Mucosa of descending colon (tissue), 3 donors: ENCODE results near the gene CCDC187. TPM values are rescaled to one million over a fixed set of nuclear protein-coding genes. Genes with fewer than 3 reads are reported as not detected.

Source experiments
- ATAC-seq: fragments of 200-7000 bp; cut with Tn5 transposase; one replicate; pipeline ENCODE4 v1.9.1; 2020; ENCODE audit warnings: mild to moderate bottlenecking, moderate library complexity
- DNase-seq, 3 donors: peaks; one replicate each; pipeline ENCODE4 v3.0.0-alpha.2; 2020
- H3K36me3 ChIP-seq: fragments of 200-600 bp; one replicate; pipeline ENCODE4 v1.8.0; 2021; ENCODE audit warnings: low read depth, mild to moderate bottlenecking
- H3K4me1 ChIP-seq: fragments of 200-600 bp; one replicate; pipeline ENCODE4 v1.8.0; 2021; ENCODE audit warnings: low read depth, mild to moderate bottlenecking
- H3K4me3 ChIP-seq: fragments of 200-600 bp; one replicate; pipeline ENCODE4 v1.8.0; 2021; ENCODE audit warnings: mild to moderate bottlenecking
- H3K9me3 ChIP-seq: fragments of 200-600 bp; one replicate; pipeline ENCODE4 v1.8.0; 2021; ENCODE audit warnings: mild to moderate bottlenecking
- CTCF ChIP-seq: fragments of 200-600 bp; IDR thresholded peaks from one replicate; pipeline ENCODE4 v1.8.0; 2022; ENCODE audit warnings: antibody characterized with exemption, mild to moderate bottlenecking
- intact Hi-C, 2 donors: fragments of 100-400 bp; cut with DNase I in 1 of 2; cut with micrococcal nuclease in 1 of 2; formaldehyde crosslinking; loops; one replicate each; pipeline versions ENCODE4 v1.11.0 to v1.11.1; 2022; cut with DNase I, micrococcal nuclease
- total RNA-seq, 3 donors: library from RNA; stranded (reverse); fragmentation: NEBNext Ultra II Directional in 2 of 3; extraction: Animal tissue kit (Norgen Biotek cat#: 25700) in 2 of 3; gene quantifications; one replicate each; pipeline versions ENCODE4 v1.2.1 to v1.2.4, GENCODE V29; 2021 to 2023
- donor health status: DM: no; HTN: no; CAD: no; lungs with moderate emphysema.
- donor health status: DM: no; HTN: no; CAD: no.
- donor health status: DM: no; HTN: yes; CAD: no.

CCDC187 gene
- total RNA-seq, 3 donors from 2014 or later, result 0.19 to 0.93 (median 0.48) TPM

- DNase-seq (no peak), ATAC-seq (no peak)
- intact Hi-C loops, result no loop called here
Observed at GRCh38 chr9:136235171-136235570, 68.7 kb downstream of the CCDC187 start.

GRCh38 chr9:136234597-136234996 is 69.3 kb downstream of the CCDC187 start:
- DNase-seq, result no peak
- H3K4me3 ChIP-seq, result no peak overlapping the region
- H3K9me3 ChIP-seq, result no peaks in the 10 kb centered on the region
- intact Hi-C loops, result no loop called here
- no peak for TF ChIP-seq CTCF
- H3K36me3 ChIP-seq, result no peaks in the 10 kb centered on the region
- peaks cover 6% of the 10 kb centered on the region for H3K4me1 ChIP-seq
- ATAC-seq, result no peak

More at GRCh38 chr9:136235171-136235570, 68.7 kb downstream of the CCDC187 start:
- H3K4me3 ChIP-seq, result no peak overlapping the region
- H3K4me1 ChIP-seq, result peaks cover 11% of the 10 kb centered on the region
- TF ChIP-seq CTCF, result no peak
- H3K9me3 ChIP-seq, result no peaks in the 10 kb centered on the region
- H3K36me3 ChIP-seq, result no peaks in the 10 kb centered on the region

- Histone ChIP-seq H3K4me3 (no peak overlapping the region), H3K9me3 (no peaks in the 10 kb centered on the region), H3K36me3 (no peaks in the 10 kb centered on the region), H3K4me1 (no peaks in the 10 kb centered on the region)
- no peak for TF ChIP-seq CTCF
- intact Hi-C loops, result no loop called here
- DNase-seq, result no peak
- ATAC-seq, result no peak
Observed at GRCh38 chr9:136233868-136234267, 70.0 kb downstream of the CCDC187 start.

- TF ChIP-seq CTCF, result no peak
- H3K4me3 ChIP-seq, result no peak overlapping the region
- intact Hi-C loops, result no loop called here
- no peaks in the 10 kb centered on the region for H3K9me3 ChIP-seq
- DNase-seq (no peak), ATAC-seq (no peak)
- H3K36me3 ChIP-seq, result no peaks in the 10 kb centered on the region
- no peaks in the 10 kb centered on the region for H3K4me1 ChIP-seq
Observed at GRCh38 chr9:136233411-136233810, 70.5 kb downstream of the CCDC187 start.

GRCh38 chr9:136232969-136233368 is 70.9 kb downstream of the CCDC187 start:
- intact Hi-C loops, result no loop called here
- ATAC-seq (no peak), DNase-seq (no peak)
- no peak for TF ChIP-seq CTCF
- Histone ChIP-seq H3K4me1 (no peaks in the 10 kb centered on the region), H3K4me3 (no peak overlapping the region), H3K9me3 (no peaks in the 10 kb centered on the region), H3K36me3 (no peaks in the 10 kb centered on the region)
